Measurements from ENCODE around the gene IL22RA2. TPM values are rescaled to one million over a fixed set of nuclear protein-coding genes. Genes with fewer than 3 reads are reported as not detected.

The IL22RA2 gene
- total RNA-seq: not detected

- Histone ChIP-seq H3K36me3 (no peaks in the 10 kb centered on the region), H3K9me3 (no peaks in the 10 kb centered on the region), H3K4me3 (no peak within 1 kb of the TSS), H3K27me3 (no peaks in the 10 kb centered on the region), H3K27ac (no peak within 1 kb of the TSS), H3K4me1 (peaks cover 0 to 3% (median 0%) of the 10 kb centered on the region in 4 donors)
- 91 to 96% methylated on average over 4 of the region's 4 CpGs for WGBS, 2 donors
- TF ChIP-seq EP300 (IDR thresholded peaks at IDR 0.05) (no peak), CTCF (IDR thresholded peaks at IDR 0.05) (no peak), POLR2A (IDR thresholded peaks at IDR 0.05) (no peak)
- no peak for DNase-seq (ENCODE audit: low spot score in 2 of 2)
These were observed at the start of gene IL22RA2 for GRCh38 chr6:137173501-137173900. Gene IL22RA2, minus strand, starts transcription at chr6:137173644. Its CDS starts 11,895 bp downstream, at chr6:137161749.

- Histone ChIP-seq H3K36me3 (no peaks in the 10 kb centered on the region), H3K4me3 (no peak overlapping the region), H3K4me1 (peaks cover 0 to 62% (median 16%) of the 10 kb centered on the region in 4 donors), H3K9me3 (no peaks in the 10 kb centered on the region), H3K27ac (peak overlapping the region; percentile 43 to 98 (median 76)), H3K27me3 (no peaks in the 10 kb centered on the region)
- no peak for DNase-seq (ENCODE audit: low spot score in 2 of 2)
- WGBS, 2 donors: 56 to 63% methylated on average over 3 of the region's 3 CpGs
- TF ChIP-seq CTCF (IDR thresholded peaks at IDR 0.05) (no peak), POLR2A (IDR thresholded peaks at IDR 0.05) (peak in 1 of 2 donors; percentile 19), EP300 (IDR thresholded peaks at IDR 0.05) (peak; percentile 58 to 84)
These were observed 48.9 kb upstream of the IL22RA2 start for GRCh38 chr6:137222381-137222780.

- DNase-seq (ENCODE audit: low spot score in 2 of 2): no peak
- 62 to 64% methylated on average over 6 of the region's 6 CpGs for WGBS, 2 donors
- Histone ChIP-seq H3K4me3 (peak overlapping the region; percentile 77 to 100 (median 85)), H3K27me3 (no peaks in the 10 kb centered on the region), H3K9me3 (no peaks in the 10 kb centered on the region), H3K36me3 (no peaks in the 10 kb centered on the region), H3K4me1 (peaks cover 0 to 81% (median 21%) of the 10 kb centered on the region in 4 donors), H3K27ac (peak overlapping the region; percentile 95 to 99 (median 97))
- TF ChIP-seq CTCF (IDR thresholded peaks at IDR 0.05) (no peak), POLR2A (IDR thresholded peaks at IDR 0.05) (no peak), EP300 (IDR thresholded peaks at IDR 0.05) (no peak)
These were observed 46.3 kb upstream of the IL22RA2 start for GRCh38 chr6:137219664-137220252.

GRCh38 chr6:137218917-137219663, 45.6 kb upstream of the IL22RA2 start, which contains the start of gene IFNGR1:
Gene IFNGR1, minus strand, starts transcription at chr6:137219385. Its CDS starts 58 bp downstream, at chr6:137219327.
- H3K36me3 ChIP-seq: no peaks in the 10 kb centered on the region
- H3K27ac ChIP-seq: peak within 1 kb of the TSS; percentile 95 to 99 (median 97)
- H3K9me3 ChIP-seq: no peaks in the 10 kb centered on the region
- peaks cover 0 to 83% (median 26%) of the 10 kb centered on the region in 4 donors for H3K4me1 ChIP-seq
- DNase-seq (ENCODE audit: low spot score in 2 of 2): peak; percentile 95
- H3K27me3 ChIP-seq: no peaks in the 10 kb centered on the region
- peak within 1 kb of the TSS; percentile 77 to 100 (median 85) for H3K4me3 ChIP-seq
- TF ChIP-seq CTCF (IDR thresholded peaks at IDR 0.05) (peak in 1 of 5 experiments; percentile 32), POLR2A (IDR thresholded peaks at IDR 0.05) (peak; percentile 92 to 98), EP300 (IDR thresholded peaks at IDR 0.05) (peak; percentile 89 to 99)
- 0% methylated on average over 37 to 57 of the region's 64 CpGs for WGBS, 2 donors

GRCh38 chr6:137218473-137218916, 45.1 kb upstream of the IL22RA2 start:
- Histone ChIP-seq H3K27ac (peak overlapping the region; percentile 95 to 99 (median 97)), H3K9me3 (no peaks in the 10 kb centered on the region), H3K4me3 (peak overlapping the region; percentile 77 to 100 (median 85)), H3K4me1 (peaks cover 0 to 85% (median 30%) of the 10 kb centered on the region in 4 donors), H3K36me3 (no peaks in the 10 kb centered on the region), H3K27me3 (no peaks in the 10 kb centered on the region)
- 0 to 2% methylated on average over 13 of the region's 13 CpGs for WGBS, 2 donors
- peak in 1 of 2 donors; percentile 59 for DNase-seq (ENCODE audit: low spot score in 2 of 2)
- TF ChIP-seq EP300 (IDR thresholded peaks at IDR 0.05): no peak
- no peak for TF ChIP-seq POLR2A (IDR thresholded peaks at IDR 0.05)
- no peak for TF ChIP-seq CTCF (IDR thresholded peaks at IDR 0.05)

All from tibial nerve (tissue), 4 donors.